GM19239 (cell line): ENCODE data around the gene DST.

ENCODE experiments used
- DNase-seq: peaks from one replicate; pipeline ENCODE4 v3.0.0; 2011; ENCODE audit warnings: low spot score; ENCODE audit not compliant: insufficient read length
- FAIRE-seq: peaks from 2 replicates; lab custom pipeline; 2011; peaks lifted over from hg19 to GRCh38; lab: Jason Lieb, UNC

Gene DST

DNA sequence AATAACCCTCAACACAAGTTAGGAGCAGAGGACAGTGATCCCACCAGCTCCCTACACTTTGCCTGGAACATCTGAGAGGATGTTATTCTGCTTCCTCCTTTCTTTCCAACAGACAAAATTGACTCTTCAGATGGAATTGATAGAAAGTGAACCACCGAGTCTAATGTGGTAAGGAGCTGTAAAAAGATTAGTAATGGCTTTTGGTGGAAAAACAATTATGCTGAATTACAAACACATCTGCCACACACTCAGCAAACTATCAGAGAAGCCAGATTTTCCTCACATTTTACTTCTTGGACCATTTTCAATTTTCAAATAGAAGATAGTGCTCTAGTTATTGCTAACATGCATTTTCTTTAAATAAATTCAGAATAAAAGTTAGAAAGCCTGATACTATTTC, 223.5 kb downstream of the DST start:
- DNase-seq (no peak), FAIRE-seq (no peak)

- FAIRE-seq (no peak), DNase-seq (no peak)
Observed at GRCh38 chr6:56417823-56418222, 224.9 kb downstream of the DST start.

DNA sequence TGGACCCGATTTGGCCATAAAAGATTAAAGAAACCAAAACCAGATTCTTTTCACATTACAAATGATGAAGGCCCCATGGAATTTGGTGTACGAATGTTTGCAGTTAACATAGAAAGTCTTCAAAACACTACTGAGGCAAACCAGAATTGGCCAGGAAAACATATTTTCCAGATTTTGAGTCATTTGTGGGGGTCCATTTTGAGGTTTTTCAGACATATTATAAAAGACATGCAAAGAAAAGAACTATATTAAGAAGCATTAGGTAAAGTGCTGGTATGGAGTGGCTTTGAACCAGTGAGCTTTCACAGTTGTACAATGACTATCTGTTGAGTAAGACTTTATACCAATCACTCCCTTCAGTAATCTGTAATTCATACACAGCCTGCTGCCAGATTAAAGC, 226.4 kb downstream of the DST start:
- no peak for FAIRE-seq
- no peak for DNase-seq

GRCh38 chr6:56408976-56409375, 233.7 kb downstream of the DST start:
- DNase-seq (no peak), FAIRE-seq (no peak)
